Renal cortex interstitium (tissue), 11 donors: ENCODE measurements around the gene GLT1D1. TPM values are rescaled to one million over a fixed set of nuclear protein-coding genes. Genes with fewer than 3 reads are reported as not detected.

Source experiments
- DNase-seq, 11 donors: peaks; one replicate each; pipeline ENCODE4 v3.0.0-alpha.2; 2013; ENCODE audit warnings: low read depth in 9 of 11, low spot score in 4 of 11; ENCODE audit errors: extremely low read depth in 1 of 11
- polyA plus RNA-seq, 3 donors: library from polyadenylated mRNA; unstranded; fragments of 120-200 nt; gene quantifications; one replicate each; pipeline ENCODE4 v1.2.1, GENCODE V29; 2013; ENCODE audit not compliant: insufficient read length in 3 of 3

The GLT1D1 gene
- polyA plus RNA-seq, 3 donors = 1.9 to 3.7 (median 2.1) TPM

DNA sequence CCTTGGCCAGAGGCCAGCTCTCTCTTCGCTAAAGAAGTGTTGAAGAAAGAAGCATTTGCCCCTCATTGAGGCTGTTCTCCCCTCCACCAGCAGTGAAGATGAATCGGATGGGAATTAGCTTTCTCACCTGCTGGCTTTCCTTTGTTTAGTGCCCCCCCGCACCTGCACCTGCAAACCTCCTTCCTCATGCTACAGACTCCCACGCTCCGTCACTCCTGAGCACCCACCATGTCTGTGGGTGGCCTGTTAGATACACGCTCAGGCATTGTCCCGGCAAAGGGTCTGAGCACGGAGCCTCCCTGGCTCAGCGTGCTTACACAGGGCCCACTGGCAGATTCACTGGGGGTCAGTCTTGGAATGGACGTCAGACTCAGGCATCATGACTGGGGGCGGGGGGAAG, 121.6 kb downstream of the GLT1D1 start:
- no peak for DNase-seq

DNA sequence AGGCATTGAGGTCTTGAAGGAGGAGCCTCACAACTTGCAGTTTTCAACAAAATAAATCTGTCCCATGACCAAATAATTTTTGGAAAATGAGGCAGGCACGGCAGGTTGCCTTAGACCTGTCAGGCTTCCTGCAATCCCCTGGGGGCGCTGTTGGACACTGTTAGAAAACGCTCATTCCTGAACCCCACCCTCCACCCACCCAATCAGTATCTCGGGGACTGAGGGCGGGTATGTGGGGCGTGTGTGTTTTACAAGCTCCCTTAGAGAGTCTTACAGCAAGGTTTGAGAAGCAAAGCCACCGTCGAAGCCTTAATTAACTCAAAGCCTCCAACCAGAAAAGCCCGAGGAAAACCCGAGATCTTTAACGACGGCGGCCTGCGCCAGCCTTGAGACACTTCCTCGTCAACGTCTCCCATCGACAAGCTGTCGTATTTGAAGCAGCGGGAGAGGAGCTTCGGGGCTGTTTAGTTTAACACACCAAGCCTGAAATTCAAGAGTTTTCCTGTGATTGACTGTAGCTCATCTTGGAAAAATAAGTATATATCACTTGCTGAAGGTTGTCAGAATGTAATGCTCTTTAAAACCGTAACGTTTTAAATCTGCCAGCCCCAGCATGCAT, 123.0 kb downstream of the GLT1D1 start:
- DNase-seq = peak in 2 of 11 donors; percentile 30 to 49

DNA sequence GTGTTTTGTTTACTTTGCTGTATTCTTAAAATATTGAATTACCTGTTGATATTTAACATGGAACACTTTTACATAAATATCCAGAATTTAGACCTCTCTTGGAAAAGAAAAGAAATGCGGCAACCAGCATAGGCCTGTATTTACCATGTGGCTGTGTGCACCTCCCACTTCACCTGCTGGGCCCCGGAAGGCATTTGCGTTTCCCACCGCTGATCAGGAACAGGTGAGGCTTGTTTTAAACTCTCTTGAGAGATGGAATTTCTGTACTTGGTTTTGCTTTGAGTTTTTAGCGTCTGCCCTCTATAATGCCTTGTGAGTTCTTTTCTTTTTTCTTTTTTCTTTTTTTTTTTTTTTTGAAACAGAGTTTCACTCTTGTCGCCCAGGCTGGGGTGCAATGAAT, 124.2 kb downstream of the GLT1D1 start:
- no peak for DNase-seq

DNA sequence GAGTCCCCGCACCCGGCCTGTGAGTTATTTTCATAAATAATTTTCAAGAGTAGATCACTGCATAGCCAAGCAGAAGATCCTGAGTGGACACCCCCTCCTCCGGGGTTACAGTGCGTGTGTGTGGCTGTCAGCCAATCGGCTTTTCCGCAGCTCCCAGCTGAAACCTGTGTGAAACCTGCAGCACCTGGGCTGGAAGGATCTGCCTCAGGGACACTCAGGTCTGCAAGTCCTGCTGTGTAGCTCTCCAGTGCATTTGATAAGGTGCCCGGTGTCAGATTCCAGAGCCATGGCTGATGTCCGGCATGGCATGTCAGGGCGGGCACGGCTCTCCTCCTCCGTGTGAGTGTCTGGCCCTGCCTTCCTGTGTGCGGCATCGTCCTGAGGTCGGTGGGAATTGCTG, 124.8 kb downstream of the GLT1D1 start:
- DNase-seq = no peak

DNA sequence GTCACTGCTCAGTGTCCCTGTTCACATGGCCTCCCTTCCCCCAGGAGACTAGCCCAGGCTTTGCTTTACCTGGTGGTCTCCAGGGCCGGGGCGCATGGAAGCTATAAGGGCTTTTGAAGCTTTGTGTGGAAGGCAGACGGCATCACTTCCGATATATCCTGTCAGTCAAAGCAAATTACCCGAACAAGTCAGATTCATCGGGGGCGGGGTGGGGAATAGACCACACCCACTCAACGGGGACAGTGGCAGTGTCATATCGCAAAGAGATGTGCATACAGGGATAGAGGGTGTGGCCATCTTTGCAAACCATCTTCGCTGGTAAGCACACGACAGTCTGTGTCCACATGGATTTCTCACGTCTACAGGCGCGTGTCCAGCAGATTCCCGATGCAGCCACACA, 127.3 kb downstream of the GLT1D1 start:
- DNase-seq = no peak

DNA sequence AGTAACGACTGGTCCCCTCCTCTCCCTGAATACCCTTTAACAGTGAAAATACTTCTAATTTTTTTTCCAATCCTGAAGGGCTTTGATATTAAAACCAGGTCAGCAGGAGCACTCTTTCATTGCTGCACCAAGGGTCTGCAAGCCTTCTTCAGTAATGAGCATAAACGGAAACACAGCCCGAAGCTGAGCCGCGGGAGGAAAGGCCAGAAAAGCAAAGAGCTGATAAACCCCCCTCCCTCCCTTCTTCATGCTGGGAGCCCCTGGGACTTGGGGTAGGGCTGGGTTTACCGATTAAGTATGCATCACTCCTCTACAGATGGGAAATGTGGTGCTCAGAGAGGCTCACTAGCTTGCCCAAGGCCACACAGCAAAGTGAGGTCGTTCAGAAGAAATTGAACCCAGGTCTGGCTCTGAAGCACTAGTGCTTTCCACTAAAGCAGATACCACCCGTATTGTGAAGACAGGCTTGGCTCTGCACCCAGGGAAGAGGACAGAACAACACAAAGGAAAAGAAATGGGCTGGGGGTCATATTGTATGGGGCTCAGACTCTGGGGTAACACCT, 128.8 kb downstream of the GLT1D1 start:
- DNase-seq = no peak

DNA sequence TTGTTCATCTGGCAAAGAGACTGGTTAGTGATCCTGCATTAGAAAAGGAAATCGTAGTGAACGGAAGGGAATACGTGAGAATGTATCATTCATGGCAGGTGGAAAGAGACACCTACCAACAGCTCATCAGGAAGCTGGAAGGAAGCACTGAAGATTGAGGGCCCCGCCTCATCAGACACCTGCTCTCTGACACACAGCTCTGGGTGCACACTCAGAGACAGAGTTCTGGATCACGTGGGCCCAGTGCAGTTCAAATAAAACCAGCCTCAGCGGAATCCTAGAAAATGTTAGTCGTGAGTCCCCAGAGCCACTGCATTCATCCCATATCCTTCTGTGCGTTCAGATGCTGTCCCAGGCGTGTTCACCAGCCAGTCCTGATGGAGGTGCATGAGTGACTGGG, 129.7 kb downstream of the GLT1D1 start:
- DNase-seq = no peak

DNA sequence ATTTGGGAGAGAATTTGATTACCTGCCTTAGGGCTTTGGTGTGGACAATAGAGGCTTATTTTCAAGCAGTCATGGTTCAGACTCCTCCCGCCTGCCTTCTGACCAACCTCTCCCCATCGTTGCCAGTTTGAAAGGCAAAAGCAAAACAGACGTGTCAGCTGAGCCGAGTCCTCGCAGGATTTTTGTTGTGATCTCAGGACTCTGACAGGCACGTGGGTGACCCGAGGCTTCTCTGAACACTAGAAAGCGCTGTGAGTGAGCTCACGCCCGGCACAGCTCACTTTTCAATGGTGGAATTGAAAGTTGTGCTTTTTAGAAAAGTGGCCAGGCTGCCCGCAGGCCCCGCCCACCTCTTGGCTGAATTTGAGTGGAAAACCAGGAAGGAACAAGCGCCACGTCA, 130.1 kb downstream of the GLT1D1 start:
- no peak for DNase-seq

DNA sequence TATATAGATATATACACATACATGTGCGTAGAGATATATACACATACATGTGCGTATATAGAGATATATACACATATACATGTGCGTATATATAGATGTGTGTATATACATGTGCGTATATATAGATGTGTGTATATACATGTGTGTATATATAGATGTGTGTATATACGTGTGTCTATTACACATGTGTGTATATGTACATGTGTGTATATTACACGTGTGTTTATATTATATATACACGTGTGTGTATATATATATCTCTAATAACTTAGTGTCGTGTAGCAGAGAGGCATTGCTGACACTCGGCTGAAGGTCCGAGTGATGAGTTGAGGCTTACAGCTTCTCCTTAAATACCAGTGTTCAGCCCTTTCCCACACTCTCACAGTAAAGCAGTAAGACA, 133.7 kb downstream of the GLT1D1 start:
- DNase-seq = no peak

DNA sequence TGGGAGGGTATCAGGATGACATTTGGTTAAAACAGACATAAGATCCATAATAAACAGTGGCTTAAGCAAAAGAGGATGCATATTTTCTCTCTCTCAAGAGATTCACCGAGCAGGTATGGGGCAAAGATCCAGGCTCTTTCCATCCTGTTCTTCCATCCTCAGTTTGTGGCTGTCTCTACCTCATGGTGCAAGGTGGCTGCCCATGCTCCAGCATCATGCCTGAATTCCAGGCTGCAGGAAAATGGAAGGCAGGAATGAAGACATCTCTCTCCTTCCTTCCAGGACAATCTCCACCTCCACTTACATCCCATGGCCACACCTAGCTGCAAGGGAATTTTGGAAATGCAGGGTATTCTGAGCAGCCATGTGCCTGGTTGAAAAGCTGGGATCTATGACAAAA, 136.0 kb downstream of the GLT1D1 start:
- no peak for DNase-seq

DNA sequence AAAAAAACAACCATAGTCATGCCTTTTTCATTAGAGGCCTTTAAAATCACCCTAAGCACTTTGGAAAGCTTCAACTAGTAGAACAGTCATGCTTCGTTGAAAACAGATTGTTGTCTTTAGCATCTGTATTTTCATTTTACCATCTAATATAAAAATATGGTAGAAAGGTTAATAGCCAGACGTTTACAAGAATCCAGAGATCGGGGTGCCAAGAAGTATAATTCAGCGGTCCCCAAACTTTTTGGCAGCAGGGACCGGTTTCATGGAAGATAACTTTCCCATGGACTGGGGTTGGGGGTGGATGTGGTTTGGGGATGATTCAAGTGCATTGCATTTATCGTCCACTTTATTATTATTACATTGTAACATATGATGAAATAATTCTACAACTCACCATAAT, 138.4 kb downstream of the GLT1D1 start:
- DNase-seq = no peak

DNA sequence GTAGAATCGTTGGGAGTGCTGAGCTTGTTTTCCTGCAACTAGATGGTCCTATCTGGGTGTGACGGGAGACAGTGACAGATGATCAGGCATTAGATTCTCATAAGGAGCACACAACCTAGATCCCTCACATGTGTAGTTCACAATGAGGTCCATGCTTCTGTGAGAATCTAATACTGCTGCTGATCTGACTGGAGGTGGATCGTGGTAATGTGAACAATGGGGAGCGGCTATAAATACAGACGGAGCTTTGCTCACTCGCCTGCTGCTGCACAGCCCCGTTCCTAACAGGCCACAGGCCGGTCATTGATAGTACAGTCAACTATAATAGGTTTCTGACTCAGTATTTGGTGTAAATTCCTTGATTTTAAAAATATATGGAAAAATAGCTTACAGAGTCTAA, 138.8 kb downstream of the GLT1D1 start:
- no peak for DNase-seq

DNA sequence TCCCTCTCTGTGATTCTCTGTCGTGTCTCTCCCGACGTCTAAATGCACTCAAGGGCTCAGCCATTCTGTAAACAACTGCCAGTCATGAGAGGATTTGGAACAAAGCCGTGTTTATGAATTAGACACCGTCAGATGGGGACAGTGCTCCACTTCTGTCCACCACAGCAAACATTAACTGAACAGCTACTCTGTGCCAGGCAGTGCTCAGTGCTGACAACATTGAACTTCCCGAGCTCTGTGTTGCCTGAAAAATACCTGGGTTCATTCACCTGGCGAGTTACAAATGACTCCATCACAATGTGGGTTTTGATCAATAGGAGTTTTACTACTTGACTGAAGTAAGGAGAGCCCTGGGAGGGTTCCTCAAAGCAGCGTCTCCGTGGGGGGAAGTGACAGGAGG, 139.3 kb downstream of the GLT1D1 start:
- no peak for DNase-seq

DNA sequence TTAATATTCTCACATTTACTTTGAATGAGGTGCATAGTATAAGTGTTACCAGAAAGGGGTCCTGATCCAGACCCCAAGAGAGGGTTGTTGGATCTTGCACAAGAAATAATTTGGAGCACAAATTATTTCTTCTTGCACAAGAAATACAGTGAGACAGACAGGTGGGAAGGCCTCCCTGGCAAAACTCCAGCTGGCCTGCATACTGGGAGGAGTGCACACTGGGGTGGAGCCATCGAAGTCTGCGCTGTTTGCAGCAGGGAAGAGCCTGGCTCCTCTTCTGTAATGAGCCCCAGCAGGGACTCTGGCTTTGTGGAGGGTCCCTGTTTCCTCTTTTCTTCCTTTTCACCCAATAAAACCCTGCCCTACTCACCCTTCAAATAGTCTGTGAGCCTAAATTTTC, 141.6 kb downstream of the GLT1D1 start:
- DNase-seq = no peak

DNA sequence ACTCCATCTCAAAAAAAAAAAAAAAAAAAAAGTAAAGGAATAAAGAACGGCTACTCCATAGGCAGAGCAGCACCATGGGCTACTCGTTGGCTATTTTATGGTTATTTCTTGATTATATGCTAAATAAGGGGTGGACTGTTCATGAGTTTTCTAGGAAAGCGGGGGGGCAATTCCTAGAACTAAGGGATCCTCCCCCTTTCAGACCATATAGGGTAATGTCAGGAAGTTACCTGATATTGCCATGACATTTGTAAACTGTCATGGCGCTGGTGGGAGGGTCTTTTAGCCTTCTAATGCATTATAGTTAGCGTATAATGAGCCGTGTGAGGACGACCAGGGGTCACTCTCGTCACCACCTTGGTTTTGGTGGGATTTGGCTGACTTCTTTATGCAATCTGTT, 142.3 kb downstream of the GLT1D1 start:
- DNase-seq = no peak

DNA sequence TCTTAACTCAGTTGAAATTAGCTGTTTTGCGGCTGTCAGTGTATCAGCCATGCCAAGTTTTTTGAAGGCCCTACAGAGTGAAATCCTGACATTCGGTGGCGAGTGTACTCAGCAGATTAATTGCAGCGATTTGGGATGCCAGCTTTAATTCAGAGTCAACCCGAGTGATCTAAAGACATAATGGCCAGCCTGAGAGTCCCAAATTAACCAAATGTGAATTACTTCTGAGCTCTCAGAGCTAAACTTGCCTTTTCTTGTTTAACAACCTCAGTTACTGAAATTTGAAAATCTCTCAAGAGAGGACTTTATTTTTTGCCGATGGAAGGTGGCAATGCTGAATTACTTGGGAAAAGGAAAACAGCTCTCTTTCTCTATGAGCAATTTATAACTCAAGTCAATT, 148.5 kb downstream of the GLT1D1 start:
- DNase-seq = no peak

DNA sequence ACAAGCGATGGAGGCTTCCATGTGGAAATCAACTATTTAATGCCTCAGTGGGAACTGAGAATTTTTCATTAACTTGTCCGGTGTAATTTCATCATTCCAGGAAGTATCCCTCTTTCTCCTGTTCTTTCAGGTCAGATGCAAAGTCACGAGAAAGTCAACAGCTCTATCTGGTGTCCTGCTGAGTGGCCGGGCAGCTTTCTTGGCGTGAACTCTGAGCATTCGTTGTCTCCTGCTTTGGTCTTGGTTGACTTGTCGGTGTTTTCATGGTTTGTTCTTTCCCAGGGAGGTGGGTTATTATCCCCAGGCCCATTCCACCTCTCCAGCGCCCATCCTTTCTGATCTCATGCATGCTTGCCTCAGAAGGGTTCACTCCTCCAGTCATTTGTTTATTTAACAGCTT, 149.1 kb downstream of the GLT1D1 start:
- peak in 1 of 11 donors; percentile 33 for DNase-seq

DNA sequence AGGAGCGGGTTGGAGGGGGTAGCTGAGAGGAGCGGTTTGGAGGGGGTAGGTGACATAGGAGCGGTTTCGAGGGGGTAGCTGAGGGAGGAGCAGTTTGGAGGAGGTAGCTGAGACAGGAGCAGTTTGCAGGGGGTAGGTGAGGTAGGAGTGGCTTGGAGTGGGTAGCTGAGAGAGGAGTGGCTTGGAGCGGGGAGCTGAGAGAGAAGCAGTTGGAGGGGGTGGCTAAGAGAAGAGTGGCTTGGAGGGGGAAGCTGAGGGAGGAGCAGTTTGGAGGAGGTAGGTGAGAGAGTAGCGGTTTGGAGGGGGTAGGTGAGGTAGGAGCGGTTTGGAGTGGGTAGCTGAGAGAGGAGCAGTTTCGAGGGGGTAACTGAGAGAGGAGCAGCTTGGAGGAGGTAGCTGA, 152.1 kb downstream of the GLT1D1 start:
- DNase-seq = no peak

DNA sequence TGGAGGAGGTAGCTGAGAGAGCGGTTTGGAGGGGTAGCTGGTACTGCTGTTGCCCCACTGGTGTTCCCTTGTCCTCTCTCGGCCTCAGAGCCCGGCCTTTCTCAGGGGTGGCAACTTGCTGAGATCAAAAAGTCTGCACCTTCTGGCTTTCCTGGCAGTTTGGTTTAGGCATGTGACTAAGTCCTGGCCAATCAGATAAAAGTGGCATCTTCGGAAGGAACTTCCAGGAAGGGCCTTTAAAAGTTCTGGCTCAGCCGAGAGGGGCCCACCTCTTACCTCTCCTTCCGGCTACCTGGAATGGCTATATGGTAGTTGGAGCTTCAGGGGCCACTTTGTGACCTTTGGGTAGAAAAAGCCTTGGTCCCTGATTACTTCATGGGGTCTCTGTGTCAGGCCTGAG, 152.6 kb downstream of the GLT1D1 start:
- no peak for DNase-seq

DNA sequence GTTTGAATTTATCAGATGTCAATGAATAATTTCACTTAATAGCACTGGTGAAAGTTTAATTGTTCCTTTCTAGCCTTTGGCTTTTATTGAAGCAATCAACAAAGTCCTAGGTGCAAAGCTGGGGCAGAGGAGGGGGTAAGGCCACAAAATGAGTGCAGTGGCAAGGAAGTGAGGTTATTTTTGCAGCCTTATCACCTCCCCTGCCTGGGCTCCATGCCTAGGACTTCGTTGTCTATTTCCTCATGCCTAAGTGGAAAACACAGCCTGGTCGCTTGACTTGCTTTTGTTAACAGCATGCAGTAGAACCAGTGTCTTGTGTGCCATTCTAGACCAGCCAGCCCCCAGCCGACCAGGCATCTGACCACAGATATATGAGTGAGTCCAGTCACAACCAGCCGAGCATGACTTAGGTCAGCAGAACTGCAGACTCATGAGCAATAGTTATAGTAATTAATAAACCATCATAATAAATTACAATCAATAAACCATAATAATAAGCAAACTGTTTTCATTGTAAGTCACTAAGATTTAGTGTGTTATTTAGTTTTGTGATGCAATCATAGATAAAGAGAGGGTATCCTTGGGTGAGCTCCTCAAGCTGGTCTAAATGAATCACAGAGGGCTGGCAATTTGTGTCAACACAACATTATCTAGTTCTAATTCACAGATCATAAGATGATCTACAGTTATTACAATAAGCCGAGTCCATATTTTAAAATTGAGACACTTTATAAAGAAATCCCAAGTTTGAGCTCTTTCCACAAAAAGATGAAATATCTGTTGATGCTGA, 156.8 kb downstream of the GLT1D1 start:
- no peak for DNase-seq

DNA sequence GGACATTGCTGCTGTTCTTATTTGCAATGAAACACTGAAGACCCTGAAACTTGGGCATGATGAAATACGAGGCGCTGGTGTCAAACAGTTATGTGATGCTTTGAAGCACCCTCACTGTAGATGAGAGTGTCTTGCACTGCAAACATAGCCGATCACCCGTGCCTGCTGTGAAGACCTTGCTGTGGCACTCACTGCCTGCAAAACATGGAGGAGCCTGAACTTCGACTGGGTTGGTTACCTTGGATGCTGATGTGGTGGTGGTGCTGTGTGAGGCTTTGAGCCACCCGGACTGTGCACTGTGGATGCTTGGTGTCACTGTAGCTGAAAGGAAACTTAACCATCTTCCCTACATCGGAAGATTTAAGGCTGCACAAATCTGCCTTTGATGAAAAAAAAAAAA, 162.9 kb downstream of the GLT1D1 start:
- DNase-seq = no peak
